Hindlimb muscle (tissue), 1 donor: ENCODE results near the gene BRD2. TPM values are rescaled to one million over a fixed set of nuclear protein-coding genes. Genes with fewer than 3 reads are reported as not detected.

Experiments
- polyA plus RNA-seq: library from polyadenylated mRNA; unstranded; fragments of 120-200 nt; gene quantifications from one replicate; pipeline ENCODE4 v1.2.1, GENCODE V29; 2013; ENCODE audit not compliant: insufficient read length

The BRD2 gene
- polyA plus RNA-seq, 1 donor: 160 TPM

Other genes starting within 250 kb of the BRD2 start
- gene HLA-DQA2, start 227.2 kb upstream of the BRD2 start, polyA plus RNA-seq: 1.3 TPM
- gene HLA-DQB2, start 205.1 kb upstream of the BRD2 start, polyA plus RNA-seq: 0.70 TPM
- not detected for gene HLA-DOB, start 151.6 kb upstream of the BRD2 start, polyA plus RNA-seq
- 8.1 TPM for gene TAP2, start 129.9 kb upstream of the BRD2 start, polyA plus RNA-seq
- gene PSMB8, start 124.5 kb upstream of the BRD2 start, polyA plus RNA-seq: 13.9 TPM
- 8.6 TPM for gene TAP1, start 114.9 kb upstream of the BRD2 start, polyA plus RNA-seq
- 4.2 TPM for gene PSMB9, start 114.4 kb upstream of the BRD2 start, polyA plus RNA-seq
- gene HLA-DMB, start 27.6 kb upstream of the BRD2 start, polyA plus RNA-seq: 11.5 TPM
- 9.5 TPM for gene HLA-DMA, start 15.5 kb upstream of the BRD2 start, polyA plus RNA-seq
- gene HLA-DOA, start 41.0 kb downstream of the BRD2 start, polyA plus RNA-seq: 1.8 TPM
- gene HLA-DPA1, start 105.1 kb downstream of the BRD2 start, polyA plus RNA-seq: 34.8 TPM
- 19.2 TPM for gene HLA-DPB1, start 107.4 kb downstream of the BRD2 start, polyA plus RNA-seq
- gene COL11A2, start 223.9 kb downstream of the BRD2 start, polyA plus RNA-seq: 49.7 TPM
- 42.0 TPM for gene RXRB, start 232.1 kb downstream of the BRD2 start, polyA plus RNA-seq
- 65.8 TPM for gene SLC39A7, start 232.3 kb downstream of the BRD2 start, polyA plus RNA-seq
- gene HSD17B8, start 236.1 kb downstream of the BRD2 start, polyA plus RNA-seq: 11.5 TPM
- gene RING1, start 239.9 kb downstream of the BRD2 start, polyA plus RNA-seq: 36.0 TPM